ENCODE data around the gene IL23A. TPM values are rescaled to one million over a fixed set of nuclear protein-coding genes. Genes with fewer than 3 reads are reported as not detected.

IL23A gene
- total and polyA plus RNA-seq, 2 of the 13 experiments (the other 11 are each of a cell fraction or from before 2014, with no cell fraction given): 0.33 to 0.35 TPM

DNA sequence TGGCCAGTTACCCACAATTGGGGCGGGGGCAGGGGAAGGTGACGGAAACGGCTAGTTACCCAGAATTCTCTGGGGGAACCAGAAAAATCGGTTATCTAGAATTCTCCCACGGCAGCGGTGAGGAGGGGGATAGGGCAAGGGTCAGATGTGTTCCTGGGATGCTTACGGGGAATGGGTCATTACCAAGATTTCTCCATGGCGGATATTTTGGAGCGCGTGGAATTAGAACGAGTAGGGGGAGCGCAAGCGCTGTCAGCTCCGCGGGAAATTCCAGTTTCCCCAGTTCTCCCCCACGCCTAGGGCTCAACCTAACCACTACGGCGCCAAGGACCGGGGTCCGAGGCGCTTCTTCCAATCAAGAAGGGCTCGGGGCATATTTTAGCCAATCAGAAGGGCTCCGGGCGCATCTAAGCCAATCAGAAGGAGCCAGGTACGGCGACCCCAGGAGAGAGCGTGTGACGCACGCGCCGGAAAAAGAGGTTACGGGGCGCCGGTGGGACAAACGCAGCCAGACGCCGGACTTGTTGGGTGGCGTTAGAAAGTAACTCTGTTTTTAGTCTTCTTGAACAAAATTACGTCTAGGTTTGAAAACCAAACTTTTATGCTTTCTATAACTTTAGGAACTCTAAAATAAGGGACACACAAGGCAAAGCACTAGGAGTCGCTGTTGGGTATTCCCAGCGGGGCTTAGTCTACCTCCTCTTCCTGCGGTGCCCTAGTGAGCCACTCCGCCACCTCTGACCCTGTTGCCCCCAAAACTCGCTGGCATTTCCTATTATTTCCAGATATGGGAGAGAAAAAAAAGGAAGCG, 4.8 kb upstream of the IL23A start, which contains the start of gene PAN2 (continued):
- peak; percentile 56; the same call in 1 of the 2 replicates for TF ChIP-seq ZBTB7B (CRISPR knock-in tag; IDR thresholded peaks at IDR 0.05)
- peak; percentile 16; the same call in 1 of the 2 replicates for TF ChIP-seq FOXJ3 (CRISPR knock-in tag; IDR thresholded peaks at IDR 0.05; ENCODE audit: borderline replicate concordance)
- TF ChIP-seq STAT6 (CRISPR knock-in tag; IDR thresholded peaks at IDR 0.05; ENCODE audit: borderline replicate concordance): peak; percentile 69; the same call in 1 of the 2 replicates
- TF ChIP-seq FOXO4 (CRISPR knock-in tag; conservative IDR thresholded peaks at IDR 0.05): 0 out of 2 replicates have a peak, but pooled peaks have one; percentile 44
- TF ChIP-seq, protein P1, sequence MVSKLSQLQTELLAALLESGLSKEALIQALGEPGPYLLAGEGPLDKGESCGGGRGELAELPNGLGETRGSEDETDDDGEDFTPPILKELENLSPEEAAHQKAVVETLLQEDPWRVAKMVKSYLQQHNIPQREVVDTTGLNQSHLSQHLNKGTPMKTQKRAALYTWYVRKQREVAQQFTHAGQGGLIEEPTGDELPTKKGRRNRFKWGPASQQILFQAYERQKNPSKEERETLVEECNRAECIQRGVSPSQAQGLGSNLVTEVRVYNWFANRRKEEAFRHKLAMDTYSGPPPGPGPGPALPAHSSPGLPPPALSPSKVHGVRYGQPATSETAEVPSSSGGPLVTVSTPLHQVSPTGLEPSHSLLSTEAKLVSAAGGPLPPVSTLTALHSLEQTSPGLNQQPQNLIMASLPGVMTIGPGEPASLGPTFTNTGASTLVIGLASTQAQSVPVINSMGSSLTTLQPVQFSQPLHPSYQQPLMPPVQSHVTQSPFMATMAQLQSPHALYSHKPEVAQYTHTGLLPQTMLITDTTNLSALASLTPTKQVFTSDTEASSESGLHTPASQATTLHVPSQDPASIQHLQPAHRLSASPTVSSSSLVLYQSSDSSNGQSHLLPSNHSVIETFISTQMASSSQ (IDR thresholded peaks at IDR 0.05; ENCODE audit: low read depth): no peak
- TF ChIP-seq, protein P1 (CRISPR knock-in tag; IDR thresholded peaks at IDR 0.05; ENCODE audit: borderline replicate concordance): no peak
- peak; percentile 80 for TF ChIP-seq HNRNPLL (IDR thresholded peaks at IDR 0.05; ENCODE audit: low read depth, low read length, poor library complexity, severe bottlenecking)
- peak; percentile 90 for TF ChIP-seq PHF20 (CRISPR knock-in tag; IDR thresholded peaks at IDR 0.05)
- 0 out of 2 replicates have a peak, but pooled peaks have one; percentile 44 for TF ChIP-seq ZNF614 (CRISPR knock-in tag; IDR thresholded peaks at IDR 0.05; ENCODE audit: borderline replicate concordance)
- TF ChIP-seq, protein P2, sequence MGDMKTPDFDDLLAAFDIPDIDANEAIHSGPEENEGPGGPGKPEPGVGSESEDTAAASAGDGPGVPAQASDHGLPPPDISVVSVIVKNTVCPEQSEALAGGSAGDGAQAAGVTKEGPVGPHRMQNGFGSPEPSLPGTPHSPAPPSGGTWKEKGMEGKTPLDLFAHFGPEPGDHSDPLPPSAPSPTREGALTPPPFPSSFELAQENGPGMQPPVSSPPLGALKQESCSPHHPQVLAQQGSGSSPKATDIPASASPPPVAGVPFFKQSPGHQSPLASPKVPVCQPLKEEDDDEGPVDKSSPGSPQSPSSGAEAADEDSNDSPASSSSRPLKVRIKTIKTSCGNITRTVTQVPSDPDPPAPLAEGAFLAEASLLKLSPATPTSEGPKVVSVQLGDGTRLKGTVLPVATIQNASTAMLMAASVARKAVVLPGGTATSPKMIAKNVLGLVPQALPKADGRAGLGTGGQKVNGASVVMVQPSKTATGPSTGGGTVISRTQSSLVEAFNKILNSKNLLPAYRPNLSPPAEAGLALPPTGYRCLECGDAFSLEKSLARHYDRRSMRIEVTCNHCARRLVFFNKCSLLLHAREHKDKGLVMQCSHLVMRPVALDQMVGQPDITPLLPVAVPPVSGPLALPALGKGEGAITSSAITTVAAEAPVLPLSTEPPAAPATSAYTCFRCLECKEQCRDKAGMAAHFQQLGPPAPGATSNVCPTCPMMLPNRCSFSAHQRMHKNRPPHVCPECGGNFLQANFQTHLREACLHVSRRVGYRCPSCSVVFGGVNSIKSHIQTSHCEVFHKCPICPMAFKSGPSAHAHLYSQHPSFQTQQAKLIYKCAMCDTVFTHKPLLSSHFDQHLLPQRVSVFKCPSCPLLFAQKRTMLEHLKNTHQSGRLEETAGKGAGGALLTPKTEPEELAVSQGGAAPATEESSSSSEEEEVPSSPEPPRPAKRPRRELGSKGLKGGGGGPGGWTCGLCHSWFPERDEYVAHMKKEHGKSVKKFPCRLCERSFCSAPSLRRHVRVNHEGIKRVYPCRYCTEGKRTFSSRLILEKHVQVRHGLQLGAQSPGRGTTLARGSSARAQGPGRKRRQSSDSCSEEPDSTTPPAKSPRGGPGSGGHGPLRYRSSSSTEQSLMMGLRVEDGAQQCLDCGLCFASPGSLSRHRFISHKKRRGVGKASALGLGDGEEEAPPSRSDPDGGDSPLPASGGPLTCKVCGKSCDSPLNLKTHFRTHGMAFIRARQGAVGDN (CRISPR knock-in tag; IDR thresholded peaks at IDR 0.05): peak; percentile 89
- TF ChIP-seq, protein P3, sequence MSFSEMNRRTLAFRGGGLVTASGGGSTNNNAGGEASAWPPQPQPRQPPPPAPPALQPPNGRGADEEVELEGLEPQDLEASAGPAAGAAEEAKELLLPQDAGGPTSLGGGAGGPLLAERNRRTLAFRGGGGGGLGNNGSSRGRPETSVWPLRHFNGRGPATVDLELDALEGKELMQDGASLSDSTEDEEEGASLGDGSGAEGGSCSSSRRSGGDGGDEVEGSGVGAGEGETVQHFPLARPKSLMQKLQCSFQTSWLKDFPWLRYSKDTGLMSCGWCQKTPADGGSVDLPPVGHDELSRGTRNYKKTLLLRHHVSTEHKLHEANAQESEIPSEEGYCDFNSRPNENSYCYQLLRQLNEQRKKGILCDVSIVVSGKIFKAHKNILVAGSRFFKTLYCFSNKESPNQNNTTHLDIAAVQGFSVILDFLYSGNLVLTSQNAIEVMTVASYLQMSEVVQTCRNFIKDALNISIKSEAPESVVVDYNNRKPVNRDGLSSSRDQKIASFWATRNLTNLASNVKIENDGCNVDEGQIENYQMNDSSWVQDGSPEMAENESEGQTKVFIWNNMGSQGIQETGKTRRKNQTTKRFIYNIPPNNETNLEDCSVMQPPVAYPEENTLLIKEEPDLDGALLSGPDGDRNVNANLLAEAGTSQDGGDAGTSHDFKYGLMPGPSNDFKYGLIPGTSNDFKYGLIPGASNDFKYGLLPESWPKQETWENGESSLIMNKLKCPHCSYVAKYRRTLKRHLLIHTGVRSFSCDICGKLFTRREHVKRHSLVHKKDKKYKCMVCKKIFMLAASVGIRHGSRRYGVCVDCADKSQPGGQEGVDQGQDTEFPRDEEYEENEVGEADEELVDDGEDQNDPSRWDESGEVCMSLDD (CRISPR knock-in tag; IDR thresholded peaks at IDR 0.05; ENCODE audit: borderline replicate concordance): peak; percentile 36; the same call in 1 of the 2 replicates

Measured in HepG2 (cell line).